Hair follicle dermal papilla cell (primary cell): Measurements from ENCODE around the gene KIAA1191. TPM values are rescaled to one million over a fixed set of nuclear protein-coding genes. Genes with fewer than 3 reads are reported as not detected.

ENCODE experiments used
- small RNA-seq: library from RNA; depleted of rRNA; stranded (forward); fragments of <200 nt; gene quantifications from one replicate; pipeline ENCODE3, GENCODE V24; 2012
- total RNA-seq: library from RNA; depleted of rRNA; stranded (reverse); fragments of >200 nt; gene quantifications from 2 replicates; pipeline ENCODE4 v1.2.3, GENCODE V29; 2012

The KIAA1191 gene
- total RNA-seq, result 132 and 133 TPM in 2 replicates

GRCh38 chr5:176361437-176362232 lies at the start of gene KIAA1191:
Gene KIAA1191 (minus strand): TSS chr5:176361764. CDS start chr5:176359508, 2,256 bp downstream.

GRCh38 chr5:176388444-176389134 lies 27.0 kb upstream of the KIAA1191 start, which contains the start of the genes HIGD2A and NOP16:
Gene HIGD2A (plus strand): TSS chr5:176388751. CDS start chr5:176388820, 69 bp downstream.
Gene NOP16 (minus strand): TSS chr5:176388598. CDS start chr5:176388539, 59 bp downstream.

GRCh38 chr5:176365351-176366231 lies 4.0 kb upstream of the KIAA1191 start, which contains the start of gene ARL10:
Gene ARL10 (plus strand): TSS chr5:176365487. CDS start chr5:176365564, 77 bp downstream.

Small RNA genes within 50 kb of the gene (small RNA-seq; reads per million reads assigned to genes)
- not detected for gene MIR1271

Other genes starting within 250 kb of the KIAA1191 start
- gene SIMC1, start 123.3 kb downstream of the KIAA1191 start, total RNA-seq, result 8.0 and 8.9 TPM in 2 replicates
- gene ARL10, start 3.7 kb upstream of the KIAA1191 start, total RNA-seq, result 14.9 and 18.5 TPM in 2 replicates
- gene NOP16, start 26.8 kb upstream of the KIAA1191 start, total RNA-seq, result 5.2 and 8.0 TPM in 2 replicates
- gene HIGD2A, start 27.0 kb upstream of the KIAA1191 start, total RNA-seq, result 26.0 and 33.0 TPM in 2 replicates
- gene CLTB, start 54.8 kb upstream of the KIAA1191 start, total RNA-seq, result 57.9 and 77.2 TPM in 2 replicates
- 44.6 and 51.4 TPM in 2 replicates for gene FAF2, start 86.6 kb upstream of the KIAA1191 start, total RNA-seq
- gene RNF44, start 175.6 kb upstream of the KIAA1191 start, total RNA-seq, result 2.8 and 5.1 TPM in 2 replicates
- gene CDHR2, start 187.6 kb upstream of the KIAA1191 start, total RNA-seq, result not detected in 2 replicates
- gene GPRIN1, start 248.4 kb upstream of the KIAA1191 start, total RNA-seq, result 3.4 and 3.9 TPM in 2 replicates